ENCODE results near the gene MAD1L1.
"Not testable (repeated sequence)": the region's sequence is repeated elsewhere in the genome, so short reads cannot be mapped to it uniquely, and the experiment has no call there.

Gene MAD1L1

GRCh38 chr7:1865000-1865555, 367.7 kb downstream of the MAD1L1 start:
- no peak for DNase-seq

GRCh38 chr7:1864161-1864940, 368.4 kb downstream of the MAD1L1 start:
- no peak for DNase-seq

DNA sequence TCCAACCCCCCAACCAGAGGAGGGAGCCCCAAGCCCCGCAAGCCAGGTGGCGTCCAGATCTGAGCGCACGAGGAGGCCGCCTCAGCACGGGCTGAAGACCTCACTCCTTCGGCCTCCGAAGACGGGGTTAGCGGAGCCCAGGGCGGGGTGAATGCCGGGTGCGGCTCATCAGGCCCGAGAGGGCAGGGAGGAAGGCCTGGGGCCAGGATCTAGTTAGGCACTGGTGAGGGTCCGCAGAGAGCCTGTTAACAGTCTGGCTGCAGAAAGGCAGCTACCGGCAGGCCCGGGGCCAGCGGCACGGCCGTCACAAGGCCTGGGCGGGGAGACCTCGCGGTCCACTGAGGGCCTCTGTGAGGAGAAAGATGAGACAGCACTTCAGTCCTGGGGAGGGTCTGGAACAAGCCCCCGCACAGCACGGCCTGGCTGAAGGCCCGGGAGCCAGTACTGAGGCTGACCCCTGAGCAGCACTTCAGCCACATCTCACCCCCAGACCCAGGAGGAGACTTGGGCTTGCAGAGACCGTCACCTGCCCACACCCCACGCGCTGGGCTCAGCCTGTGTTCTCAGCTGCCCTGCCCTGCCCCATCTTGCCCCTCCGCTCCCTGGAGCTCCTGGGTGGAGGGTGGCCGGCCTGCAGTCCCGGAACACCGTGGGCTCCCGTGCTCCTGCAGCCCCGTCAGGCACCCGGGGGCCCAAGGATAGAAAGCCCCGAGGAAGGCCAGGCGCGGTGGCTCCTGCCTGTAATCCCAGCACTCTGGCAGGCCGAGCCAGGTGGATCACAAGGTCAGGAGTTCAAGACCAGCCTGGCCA, 369.4 kb downstream of the MAD1L1 start:
- no peak for DNase-seq

DNA sequence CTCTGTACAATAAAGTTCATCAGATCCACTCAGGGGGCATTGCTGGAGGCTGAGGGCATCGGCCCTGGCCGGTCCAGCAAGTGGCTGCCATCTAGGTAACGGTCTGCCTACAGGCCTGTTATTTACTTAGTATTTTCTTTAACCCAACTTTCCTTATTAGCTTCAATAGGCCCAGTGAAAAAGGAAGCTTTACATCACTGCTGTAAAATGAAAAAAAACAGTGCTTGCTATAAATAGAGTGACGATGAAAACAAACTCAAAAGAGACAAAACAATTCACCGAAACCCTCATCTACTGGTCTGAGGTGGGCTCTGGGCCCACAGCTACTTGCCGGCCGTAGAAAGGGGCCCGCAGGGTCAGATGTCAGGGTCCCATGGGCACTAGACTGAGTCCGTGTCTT, 370.2 kb downstream of the MAD1L1 start:
- DNase-seq: no peak

- no peak for DNase-seq
Measured at GRCh38 chr7:1861799-1862458, 370.8 kb downstream of the MAD1L1 start.

- DNase-seq: not testable (repeated sequence)
Measured at GRCh38 chr7:1860881-1861798, 371.6 kb downstream of the MAD1L1 start.

DNA sequence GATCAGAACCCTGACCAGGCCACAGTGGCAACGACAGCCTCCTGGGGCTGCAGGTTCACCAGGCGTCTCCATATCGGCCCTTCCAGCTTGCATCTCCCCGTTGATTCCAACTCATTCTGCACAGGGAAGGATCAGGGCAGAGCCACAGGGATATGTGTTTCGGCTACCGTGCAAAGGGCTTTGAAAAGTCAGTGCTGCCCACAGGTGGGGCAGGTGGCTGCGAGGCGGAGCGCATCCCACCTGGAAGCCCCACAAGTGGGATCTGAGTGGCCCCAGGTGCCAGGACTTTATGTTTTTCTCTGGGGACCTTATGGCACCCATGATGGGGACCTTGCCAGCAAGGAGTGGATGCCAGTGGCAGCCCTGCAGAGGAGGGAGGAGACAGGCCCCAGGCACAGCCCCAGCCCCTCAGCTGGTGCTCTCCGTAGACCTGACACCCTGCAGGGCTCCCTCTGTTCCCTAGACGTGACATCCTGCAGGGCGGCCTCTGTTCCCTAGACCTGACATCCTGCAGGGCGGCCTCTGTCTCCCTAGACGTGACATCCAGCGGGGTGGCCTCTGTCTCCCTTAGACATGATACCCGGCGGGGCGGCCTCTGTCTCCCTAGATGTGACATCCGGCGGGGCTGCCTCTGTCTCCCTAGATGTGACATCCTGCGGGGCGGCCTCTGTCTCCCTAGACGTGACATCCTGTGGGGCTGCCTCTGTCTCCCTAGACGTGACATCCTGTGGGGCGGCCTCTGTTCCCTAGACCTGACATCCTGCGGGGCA, 373.3 kb downstream of the MAD1L1 start:
- DNase-seq: no peak

- no peak for DNase-seq
Measured at GRCh38 chr7:1858435-1859265, 374.1 kb downstream of the MAD1L1 start.

GRCh38 chr7:1857487-1858421, 375.0 kb downstream of the MAD1L1 start:
- no peak for DNase-seq

- no peak for DNase-seq
Measured at GRCh38 chr7:1856888-1857441, 375.8 kb downstream of the MAD1L1 start.

GRCh38 chr7:1856161-1856887, 376.4 kb downstream of the MAD1L1 start:
- DNase-seq: no peak

GRCh38 chr7:1855725-1856160, 377.0 kb downstream of the MAD1L1 start:
- no peak for DNase-seq

DNA sequence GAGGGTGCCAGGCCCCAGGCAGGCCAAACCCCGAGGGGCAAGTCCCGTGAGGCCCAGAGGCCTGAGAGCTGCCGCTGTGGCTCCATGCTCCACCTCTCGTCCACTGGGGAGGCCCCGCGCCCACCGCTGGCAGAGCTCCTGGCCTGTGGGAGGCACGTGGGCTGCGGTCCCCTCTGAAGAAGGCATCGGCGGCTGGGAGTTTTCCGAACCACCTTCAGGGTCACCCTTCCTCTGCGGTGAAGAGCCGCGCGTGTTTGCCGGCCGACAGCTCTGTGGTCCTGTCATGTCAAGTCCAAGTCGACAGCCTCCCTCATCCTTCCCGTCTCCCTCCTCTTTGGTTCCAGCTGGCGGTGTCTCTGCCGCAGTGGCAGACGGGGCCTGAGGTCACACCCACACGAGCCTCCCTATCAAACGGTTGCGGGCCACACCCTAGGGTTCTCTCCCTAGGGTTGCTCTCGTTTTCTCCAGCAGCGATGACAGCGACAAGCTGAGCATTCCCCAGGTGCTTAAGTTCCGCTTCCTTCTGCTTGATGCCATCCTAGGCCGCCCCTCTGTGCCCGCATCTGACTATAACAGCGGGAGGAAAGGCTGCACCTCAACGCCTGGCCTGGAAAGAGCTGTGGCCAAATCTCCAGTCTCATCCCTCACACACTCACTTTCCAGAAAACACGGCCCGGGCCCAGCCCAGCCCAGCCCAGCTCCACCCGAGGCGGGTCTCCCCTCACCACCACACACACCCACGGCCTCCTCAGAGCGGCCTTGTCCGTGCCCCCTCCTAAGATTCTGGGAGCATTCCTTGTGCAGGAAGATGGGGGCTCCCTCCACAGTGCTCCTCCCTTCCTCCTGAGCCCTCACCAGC, 377.6 kb downstream of the MAD1L1 start:
- DNase-seq: no peak

GRCh38 chr7:1853986-1854865, 378.5 kb downstream of the MAD1L1 start:
- DNase-seq: no peak

DNA sequence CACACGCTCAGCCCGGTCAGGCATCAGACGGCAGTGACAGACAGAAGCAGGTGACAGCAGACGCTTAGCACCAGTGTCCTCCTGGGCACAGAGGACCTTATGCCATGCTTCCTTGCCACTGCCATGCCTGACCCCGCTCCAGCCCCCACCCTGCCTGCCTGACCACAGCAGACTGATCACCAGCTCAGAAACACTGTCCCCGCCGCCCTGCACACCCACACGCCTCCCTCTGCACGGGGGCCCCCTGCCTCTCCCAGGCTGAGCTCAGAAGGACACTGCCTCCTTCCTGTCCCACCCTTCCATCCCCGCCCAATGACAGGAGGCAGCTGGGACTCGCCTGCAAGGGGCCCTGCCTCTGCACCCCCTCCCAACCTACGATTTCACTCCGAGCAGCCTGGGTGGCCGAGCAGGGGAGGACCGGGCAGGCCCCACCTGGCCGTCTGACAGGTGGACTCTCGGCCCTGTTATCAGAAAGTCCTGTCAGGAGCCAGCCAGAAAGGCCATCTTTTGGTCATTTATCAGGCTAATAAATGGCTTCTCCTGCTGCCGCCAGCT, 379.2 kb downstream of the MAD1L1 start:
- DNase-seq: no peak
